ENCODE measurements around the gene TNRC6B.

TNRC6B gene

DNA sequence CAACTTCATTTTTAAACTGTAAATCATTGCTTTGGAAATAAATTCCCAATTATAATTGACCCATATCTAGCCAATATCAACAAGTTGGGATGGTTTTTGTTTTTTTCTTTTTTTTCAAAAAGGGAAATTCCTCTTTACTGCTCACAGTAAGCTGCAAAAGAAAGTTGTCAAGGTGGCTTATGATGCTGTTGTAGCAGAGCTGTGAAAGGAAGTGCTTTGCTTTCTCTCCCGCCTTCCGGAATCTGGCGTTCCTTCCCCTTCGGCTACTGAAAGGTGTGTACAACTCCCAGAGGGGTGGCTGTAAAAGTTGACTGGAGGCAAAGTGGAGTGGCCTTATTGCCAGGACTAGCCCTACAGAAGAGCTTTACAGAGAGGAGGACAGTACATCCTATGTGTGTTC is 152.4 kb downstream of the TNRC6B start:
- H3K27ac Mint-ChIP-seq = peak overlapping the region; percentile 25
- peaks cover 9% of the 10 kb centered on the region for H3K36me3 Mint-ChIP-seq
- DNase-seq (ENCODE audit: low spot score in 2 of 2) (no peak), ATAC-seq (ENCODE audit: low read depth) (no peak)
- no peak overlapping the region for H3K4me3 Mint-ChIP-seq
- H3K4me1 Mint-ChIP-seq = peaks cover 17% of the 10 kb centered on the region
- H3K27me3 Mint-ChIP-seq = no peaks in the 10 kb centered on the region
- H3K9me3 Mint-ChIP-seq = no peaks in the 10 kb centered on the region

DNA sequence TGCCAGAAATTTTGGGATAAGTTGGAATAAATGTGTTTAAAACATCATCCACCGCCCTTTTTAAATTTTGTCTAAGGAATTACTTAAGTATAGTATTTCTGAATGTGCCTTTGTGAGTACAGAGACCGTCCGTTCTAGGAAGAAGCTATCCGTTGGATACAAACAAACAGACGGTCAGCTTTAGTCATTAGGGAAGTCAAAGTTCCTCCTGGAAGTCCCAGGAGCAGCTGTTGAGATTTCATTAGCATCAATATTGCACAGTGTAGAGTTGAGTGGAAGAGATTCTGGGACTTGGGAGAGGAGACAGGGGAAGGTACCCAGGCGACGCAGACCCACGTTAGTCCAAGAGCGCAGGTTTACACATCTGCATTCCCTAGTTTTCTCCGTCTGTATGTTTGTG is 152.9 kb downstream of the TNRC6B start:
- DNase-seq (ENCODE audit: low spot score in 2 of 2) (no peak), ATAC-seq (ENCODE audit: low read depth) (no peak)
- peak overlapping the region; percentile 25 for H3K27ac Mint-ChIP-seq
- H3K27me3 Mint-ChIP-seq = no peaks in the 10 kb centered on the region
- peaks cover 9% of the 10 kb centered on the region for H3K36me3 Mint-ChIP-seq
- peaks cover 14% of the 10 kb centered on the region for H3K4me1 Mint-ChIP-seq
- no peaks in the 10 kb centered on the region for H3K9me3 Mint-ChIP-seq
- no peak overlapping the region for H3K4me3 Mint-ChIP-seq

DNA sequence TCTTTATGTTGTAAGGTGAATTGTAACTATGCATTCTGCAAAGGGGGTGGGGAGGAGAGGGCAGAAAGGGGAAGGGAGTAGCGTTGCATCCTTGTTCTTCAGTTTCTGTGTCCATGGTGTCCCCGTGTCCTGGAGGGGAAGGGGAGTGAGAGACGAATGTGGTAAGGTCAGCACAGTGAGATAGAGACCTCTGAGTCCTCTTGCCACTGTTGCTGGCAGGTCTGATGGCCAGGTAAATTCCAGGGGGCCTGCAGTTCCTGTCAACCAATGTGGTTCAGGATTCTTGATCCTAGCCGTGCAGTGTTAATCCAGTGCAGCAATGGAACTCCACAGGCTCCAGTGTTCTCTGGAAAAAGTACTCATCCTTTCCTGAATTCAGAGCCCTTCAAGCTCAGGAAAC is 154.0 kb downstream of the TNRC6B start:
- no peak for ATAC-seq (ENCODE audit: low read depth)
- peaks cover 22% of the 10 kb centered on the region for H3K4me1 Mint-ChIP-seq
- H3K36me3 Mint-ChIP-seq = peaks cover 9% of the 10 kb centered on the region
- H3K27ac Mint-ChIP-seq = peak overlapping the region; percentile 86
- no peak for DNase-seq (ENCODE audit: low spot score in 2 of 2)
- H3K9me3 Mint-ChIP-seq = no peaks in the 10 kb centered on the region
- no peaks in the 10 kb centered on the region for H3K27me3 Mint-ChIP-seq
- H3K4me3 Mint-ChIP-seq = no peak overlapping the region

GRCh38 chr22:40332319-40332781 is 154.6 kb downstream of the TNRC6B start:
- ATAC-seq (ENCODE audit: low read depth) (no peak), DNase-seq (ENCODE audit: low spot score in 2 of 2) (no peak)
- H3K27ac Mint-ChIP-seq = peak overlapping the region; percentile 86
- peaks cover 22% of the 10 kb centered on the region for H3K4me1 Mint-ChIP-seq
- no peaks in the 10 kb centered on the region for H3K27me3 Mint-ChIP-seq
- H3K36me3 Mint-ChIP-seq = peaks cover 7% of the 10 kb centered on the region
- H3K9me3 Mint-ChIP-seq = no peaks in the 10 kb centered on the region
- no peak overlapping the region for H3K4me3 Mint-ChIP-seq

DNA sequence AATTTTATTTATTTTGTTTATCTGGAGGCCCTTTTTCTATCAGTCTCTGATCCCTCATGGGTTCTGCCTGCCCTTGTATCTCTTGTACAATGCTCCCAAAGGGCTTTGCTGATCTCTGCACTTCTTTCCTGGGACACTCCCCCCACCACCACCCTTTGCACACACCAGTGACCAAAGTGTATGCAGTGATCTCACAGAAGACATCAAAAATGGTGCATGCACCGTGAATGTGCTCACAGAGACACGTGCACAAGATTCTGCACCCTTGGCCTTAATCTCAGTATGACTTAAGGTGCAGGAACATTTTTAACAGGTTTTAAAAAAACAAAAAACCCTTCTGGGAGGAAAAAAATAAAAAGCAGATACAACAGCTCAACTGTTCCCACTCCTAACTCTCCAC is 156.3 kb downstream of the TNRC6B start:
- H3K27ac Mint-ChIP-seq = peak overlapping the region; percentile 41
- H3K36me3 Mint-ChIP-seq = peaks cover 8% of the 10 kb centered on the region
- H3K9me3 Mint-ChIP-seq = no peaks in the 10 kb centered on the region
- H3K4me1 Mint-ChIP-seq = peaks cover 30% of the 10 kb centered on the region
- H3K27me3 Mint-ChIP-seq = no peaks in the 10 kb centered on the region
- no peak for DNase-seq (ENCODE audit: low spot score in 2 of 2)
- no peak for ATAC-seq (ENCODE audit: low read depth)
- no peak overlapping the region for H3K4me3 Mint-ChIP-seq

DNA sequence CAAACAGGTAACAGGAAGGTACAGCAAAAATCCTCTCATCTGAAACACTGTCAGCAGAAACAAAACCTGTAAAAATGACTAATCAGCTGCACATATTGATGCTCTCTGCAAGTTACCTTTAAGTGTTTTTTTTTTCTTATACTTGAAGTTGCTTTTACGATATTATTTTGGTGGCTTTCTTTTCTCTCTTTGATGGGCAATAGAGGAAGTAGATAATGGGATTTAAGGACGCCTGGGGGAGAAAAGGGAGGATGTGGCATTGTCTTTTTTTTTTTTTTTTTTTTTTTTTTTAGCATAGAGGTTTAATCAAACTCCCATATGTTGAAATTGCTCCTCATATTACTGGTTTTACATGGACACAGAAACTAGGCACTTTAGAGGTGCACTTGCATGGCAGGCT is 157.2 kb downstream of the TNRC6B start:
- ATAC-seq (ENCODE audit: low read depth) (no peak), DNase-seq (ENCODE audit: low spot score in 2 of 2) (no peak)
- H3K27ac Mint-ChIP-seq = peak overlapping the region; percentile 41
- no peaks in the 10 kb centered on the region for H3K9me3 Mint-ChIP-seq
- no peak overlapping the region for H3K4me3 Mint-ChIP-seq
- H3K4me1 Mint-ChIP-seq = peaks cover 30% of the 10 kb centered on the region
- no peaks in the 10 kb centered on the region for H3K27me3 Mint-ChIP-seq
- peaks cover 8% of the 10 kb centered on the region for H3K36me3 Mint-ChIP-seq

- DNase-seq (ENCODE audit: low spot score in 2 of 2) (no peak), ATAC-seq (ENCODE audit: low read depth) (no peak)
- Mint-ChIP-seq H3K36me3 (peaks cover 6% of the 10 kb centered on the region), H3K4me1 (peaks cover 30% of the 10 kb centered on the region), H3K4me3 (no peak overlapping the region), H3K27me3 (no peaks in the 10 kb centered on the region), H3K27ac (no peak overlapping the region), H3K9me3 (no peaks in the 10 kb centered on the region)
Observed at GRCh38 chr22:40335358-40335757, 157.6 kb downstream of the TNRC6B start.

DNA sequence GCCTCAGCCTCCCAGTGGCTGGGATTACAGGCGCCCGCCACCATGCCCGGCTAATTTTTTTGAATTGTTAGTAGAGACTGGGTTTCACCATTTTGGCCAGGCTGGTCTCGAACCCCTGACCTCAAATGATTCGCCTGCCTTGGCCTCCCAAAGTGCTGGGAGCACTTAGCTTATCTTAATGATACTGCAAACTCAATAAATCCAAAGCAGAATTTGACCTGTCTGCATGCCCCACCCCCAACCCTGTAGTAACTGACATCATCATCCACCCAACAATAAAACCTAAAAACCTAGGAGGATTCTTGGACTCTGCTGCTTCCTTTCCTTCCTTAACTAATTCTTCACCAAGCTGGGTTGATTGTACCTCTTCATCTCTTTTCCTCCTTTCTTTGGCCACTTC is 162.3 kb downstream of the TNRC6B start:
- H3K4me1 Mint-ChIP-seq = peaks cover 28% of the 10 kb centered on the region
- no peak overlapping the region for H3K27ac Mint-ChIP-seq
- H3K4me3 Mint-ChIP-seq = no peak overlapping the region
- no peaks in the 10 kb centered on the region for H3K27me3 Mint-ChIP-seq
- H3K9me3 Mint-ChIP-seq = no peaks in the 10 kb centered on the region
- DNase-seq (ENCODE audit: low spot score in 2 of 2) (no peak), ATAC-seq (ENCODE audit: low read depth) (no peak)
- H3K36me3 Mint-ChIP-seq = peaks cover 3% of the 10 kb centered on the region

- peak overlapping the region; percentile 14 for H3K27ac Mint-ChIP-seq
- no peaks in the 10 kb centered on the region for H3K9me3 Mint-ChIP-seq
- no peaks in the 10 kb centered on the region for H3K27me3 Mint-ChIP-seq
- peaks cover 3% of the 10 kb centered on the region for H3K36me3 Mint-ChIP-seq
- no peak for DNase-seq (ENCODE audit: low spot score in 2 of 2)
- H3K4me1 Mint-ChIP-seq = peaks cover 20% of the 10 kb centered on the region
- no peak overlapping the region for H3K4me3 Mint-ChIP-seq
- ATAC-seq (ENCODE audit: low read depth) = no peak
Observed at GRCh38 chr22:40341604-40342003, 163.9 kb downstream of the TNRC6B start.

DNA sequence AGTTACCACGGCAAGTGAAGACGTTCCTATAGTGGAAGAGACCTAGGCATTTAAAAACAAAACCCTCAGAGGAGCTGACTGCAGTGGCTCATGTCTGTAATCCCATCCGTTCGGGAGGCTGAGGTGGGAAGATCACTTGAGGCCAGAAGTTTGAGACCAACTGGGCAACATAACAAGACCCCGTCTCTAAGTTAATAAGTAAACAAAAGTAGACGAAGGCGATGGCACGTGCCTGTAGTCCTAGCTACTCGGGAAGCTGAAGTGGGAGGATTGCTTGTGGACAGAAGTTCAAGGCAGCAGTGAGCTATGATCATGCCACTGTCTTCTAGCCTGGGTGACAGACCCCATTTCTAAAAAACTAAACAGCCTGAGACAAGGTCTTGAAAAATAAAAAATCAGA is 164.8 kb downstream of the TNRC6B start:
- H3K4me3 Mint-ChIP-seq = peak overlapping the region; percentile 1
- no peak for DNase-seq (ENCODE audit: low spot score in 2 of 2)
- no peak for ATAC-seq (ENCODE audit: low read depth)
- no peaks in the 10 kb centered on the region for H3K9me3 Mint-ChIP-seq
- peaks cover 27% of the 10 kb centered on the region for H3K4me1 Mint-ChIP-seq
- peaks cover 3% of the 10 kb centered on the region for H3K36me3 Mint-ChIP-seq
- no peaks in the 10 kb centered on the region for H3K27me3 Mint-ChIP-seq
- H3K27ac Mint-ChIP-seq = no peak overlapping the region

GRCh38 chr22:40345271-40345670 is 167.5 kb downstream of the TNRC6B start:
- Mint-ChIP-seq H3K27me3 (no peaks in the 10 kb centered on the region), H3K9me3 (no peaks in the 10 kb centered on the region), H3K4me3 (peak overlapping the region; percentile 98), H3K36me3 (peaks cover 2% of the 10 kb centered on the region), H3K27ac (peak overlapping the region; percentile 88), H3K4me1 (peaks cover 27% of the 10 kb centered on the region)
- ATAC-seq (ENCODE audit: low read depth) (no peak), DNase-seq (ENCODE audit: low spot score in 2 of 2) (no peak)

- DNase-seq (ENCODE audit: low spot score in 2 of 2) = peak in 1 of 2 donors; percentile 11
Observed at GRCh38 chr22:40345815-40346184, 168.1 kb downstream of the TNRC6B start.

DNA sequence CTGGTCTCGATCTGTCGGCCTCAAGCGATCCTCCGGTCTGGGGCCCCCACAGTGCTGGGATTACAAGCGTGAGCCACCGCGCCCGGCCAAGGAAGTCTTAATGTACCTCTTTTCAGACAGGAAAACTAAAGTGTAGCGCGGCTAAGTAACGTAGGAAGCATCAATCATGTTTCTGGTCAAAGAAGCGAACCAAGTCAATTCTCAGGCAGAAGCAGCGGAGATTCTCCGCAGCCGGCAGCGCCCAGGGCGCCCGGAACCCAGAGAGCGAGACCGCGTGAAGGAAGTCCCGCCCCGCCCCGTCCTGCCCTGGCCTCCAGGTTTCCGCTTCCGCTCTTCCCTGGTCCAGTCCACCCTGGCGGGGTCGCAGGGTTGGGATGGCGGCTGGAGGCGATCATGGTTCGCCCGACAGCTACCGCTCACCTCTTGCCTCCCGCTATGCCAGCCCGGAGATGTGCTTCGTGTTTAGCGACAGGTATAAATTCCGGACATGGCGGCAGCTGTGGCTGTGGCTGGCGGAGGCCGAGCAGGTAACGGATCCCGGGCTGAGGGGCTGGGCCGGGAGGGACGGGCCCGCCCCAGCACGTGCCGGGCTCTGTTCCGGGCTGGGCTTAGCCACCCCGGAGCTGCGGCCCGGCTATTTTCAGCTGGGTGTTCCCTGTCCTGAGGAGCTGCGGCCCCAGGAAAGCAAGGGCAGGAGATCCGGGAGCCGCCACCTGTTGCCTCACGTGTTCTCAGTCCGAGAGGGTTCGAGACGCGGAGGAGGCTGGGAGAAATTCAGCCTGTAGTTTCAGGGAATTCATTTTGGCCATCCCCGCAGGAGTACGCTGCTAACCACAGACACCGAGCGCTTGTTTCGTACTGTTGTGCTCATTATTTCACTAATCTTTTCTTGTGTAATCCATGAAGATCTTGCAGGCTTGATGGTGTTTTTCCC is 168.7 kb downstream of the TNRC6B start, which contains the start of gene ADSL:
Gene ADSL (plus strand): TSS at position 316 of the 934 bp plus-strand sequence. CDS start 59 bp downstream, at position 375.
- Mint-ChIP-seq H3K9me3 (no peaks in the 10 kb centered on the region), H3K27me3 (no peaks in the 10 kb centered on the region), H3K36me3 (peaks cover 2% of the 10 kb centered on the region), H3K4me1 (peaks cover 27% of the 10 kb centered on the region), H3K4me3 (peak within 1 kb of the TSS; percentile 98), H3K27ac (peak within 1 kb of the TSS; percentile 88)
- peak; percentile 70 to 84 for DNase-seq (ENCODE audit: low spot score in 2 of 2)
- peak; percentile 87 for ATAC-seq (ENCODE audit: low read depth)

More at GRCh38 chr22:40345815-40346184, 168.1 kb downstream of the TNRC6B start:
- peaks cover 27% of the 10 kb centered on the region for H3K4me1 Mint-ChIP-seq
- ATAC-seq (ENCODE audit: low read depth) = peak; percentile 48
- no peaks in the 10 kb centered on the region for H3K9me3 Mint-ChIP-seq
- H3K27ac Mint-ChIP-seq = peak overlapping the region; percentile 88
- peaks cover 2% of the 10 kb centered on the region for H3K36me3 Mint-ChIP-seq
- peak overlapping the region; percentile 98 for H3K4me3 Mint-ChIP-seq
- H3K27me3 Mint-ChIP-seq = no peaks in the 10 kb centered on the region

GRCh38 chr22:40347300-40347699 is 169.6 kb downstream of the TNRC6B start:
- H3K4me3 Mint-ChIP-seq = peak overlapping the region; percentile 98
- H3K27me3 Mint-ChIP-seq = no peaks in the 10 kb centered on the region
- peaks cover 21% of the 10 kb centered on the region for H3K4me1 Mint-ChIP-seq
- peaks cover 2% of the 10 kb centered on the region for H3K36me3 Mint-ChIP-seq
- no peak for ATAC-seq (ENCODE audit: low read depth)
- H3K27ac Mint-ChIP-seq = peak overlapping the region; percentile 88
- H3K9me3 Mint-ChIP-seq = no peaks in the 10 kb centered on the region
- no peak for DNase-seq (ENCODE audit: low spot score in 2 of 2)
